ENCODE measurements around the gene METTL8. TPM values are rescaled to one million over a fixed set of nuclear protein-coding genes. Genes with fewer than 3 reads are reported as not detected.
A peak's percentile ranks its signal among the peaks of the same experiment; 100 is the strongest.

METTL8 gene
- total RNA-seq (30.5 and 31.9 TPM in 2 replicates), polyA plus RNA-seq (15.2 and 16.8 TPM in 2 replicates)

GRCh38 chr2:171433763-171434012, at the start of gene METTL8:
METTL8 (minus strand) TSS chr2:171433990; CDS start chr2:171392185, 41,805 bp downstream.
- no peaks in the 10 kb centered on the region for H3K36me3 ChIP-seq (replicated peaks; ENCODE audit: insufficient read depth, low read depth)

GRCh38 chr2:171482877-171483276, 49.1 kb upstream of the METTL8 start:
- Histone ChIP-seq H3K27ac (no peak overlapping the region), H3K9me3 (ENCODE audit: low read depth) (no peaks in the 10 kb centered on the region), H3K4me3 (no peak overlapping the region), H4K20me1 (ENCODE audit: insufficient read depth, poor library complexity, severe bottlenecking) (no peaks in the 10 kb centered on the region), H3K27me3 (no peaks in the 10 kb centered on the region), H2AFZ (no peak overlapping the region), H3K4me1 (ENCODE audit: insufficient read depth) (peaks cover 5% of the 10 kb centered on the region), H3K4me2 (no peak overlapping the region), H3K79me2 (no peaks in the 10 kb centered on the region), H3K9me2 (replicated peaks; ENCODE audit: insufficient read depth) (no peaks in the 10 kb centered on the region), H3K36me3 (replicated peaks; ENCODE audit: insufficient read depth, low read depth) (no peaks in the 10 kb centered on the region)
- no peak for TF ChIP-seq EZH2 (IDR thresholded peaks at IDR 0.05; ENCODE audit: borderline replicate concordance)
- TF ChIP-seq CTCF (IDR thresholded peaks at IDR 0.05; ENCODE audit: poor library complexity), result no peak
- TF ChIP-seq EZH2phosphoT487 (IDR thresholded peaks at IDR 0.05; ENCODE audit: low read depth, severe bottlenecking, unreplicated experiment), result no peak
- DNase-seq (ENCODE audit: low spot score), result no peak
- 81% methylated on average over 3 of the region's 3 CpGs for WGBS (ENCODE audit: low lambda C conversion rate, missing lambda C conversion rate)

More at GRCh38 chr2:171433763-171434012, at the start of gene METTL8:
- TF ChIP-seq CTCF (IDR thresholded peaks at IDR 0.05; ENCODE audit: poor library complexity) (peak; percentile 46), EZH2 (IDR thresholded peaks at IDR 0.05; ENCODE audit: borderline replicate concordance) (no peak)
- Histone ChIP-seq H3K4me1 (ENCODE audit: insufficient read depth) (peaks cover 13% of the 10 kb centered on the region), H3K9me3 (ENCODE audit: low read depth) (no peaks in the 10 kb centered on the region), H3K79me2 (peaks cover 73% of the 10 kb centered on the region), H4K20me1 (ENCODE audit: insufficient read depth, poor library complexity, severe bottlenecking) (no peaks in the 10 kb centered on the region), H2AFZ (peak within 1 kb of the TSS; percentile 93), H3K27me3 (no peaks in the 10 kb centered on the region), H3K4me3 (peak within 1 kb of the TSS; percentile 68), H3K9me2 (replicated peaks; ENCODE audit: insufficient read depth) (no peaks in the 10 kb centered on the region), H3K4me2 (peak within 1 kb of the TSS; percentile 79), H3K27ac (peak within 1 kb of the TSS; percentile 98)
- DNase-seq (ENCODE audit: low spot score), result no peak
- WGBS (ENCODE audit: low lambda C conversion rate, missing lambda C conversion rate), result 1% methylated on average over 15 of the region's 15 CpGs

- no peak for TF ChIP-seq EZH2phosphoT487 (IDR thresholded peaks at IDR 0.05; ENCODE audit: low read depth, severe bottlenecking, unreplicated experiment)
- no peak for TF ChIP-seq EZH2 (IDR thresholded peaks at IDR 0.05; ENCODE audit: borderline replicate concordance)
- no peak for TF ChIP-seq CTCF (IDR thresholded peaks at IDR 0.05; ENCODE audit: poor library complexity)
- no peaks in the 10 kb centered on the region for H3K27me3 ChIP-seq
- H3K4me2 ChIP-seq, result no peak overlapping the region
- H3K9me3 ChIP-seq (ENCODE audit: low read depth), result no peaks in the 10 kb centered on the region
- no peaks in the 10 kb centered on the region for H3K9me2 ChIP-seq (replicated peaks; ENCODE audit: insufficient read depth)
- H4K20me1 ChIP-seq (ENCODE audit: insufficient read depth, poor library complexity, severe bottlenecking), result no peaks in the 10 kb centered on the region
- no peak for DNase-seq (ENCODE audit: low spot score)
- H3K27ac ChIP-seq, result no peak overlapping the region
- no peak overlapping the region for H2AFZ ChIP-seq
- peaks cover 5% of the 10 kb centered on the region for H3K4me1 ChIP-seq (ENCODE audit: insufficient read depth)
- no peaks in the 10 kb centered on the region for H3K79me2 ChIP-seq
- H3K36me3 ChIP-seq (replicated peaks; ENCODE audit: insufficient read depth, low read depth), result no peaks in the 10 kb centered on the region
- H3K4me3 ChIP-seq, result no peak overlapping the region
These were observed 48.5 kb upstream of the METTL8 start for GRCh38 chr2:171482308-171482707.

GRCh38 chr2:171480908-171481307, 47.1 kb upstream of the METTL8 start:
- Histone ChIP-seq H3K27me3 (no peaks in the 10 kb centered on the region), H3K27ac (no peak overlapping the region), H4K20me1 (ENCODE audit: insufficient read depth, poor library complexity, severe bottlenecking) (no peaks in the 10 kb centered on the region), H3K4me2 (no peak overlapping the region), H3K36me3 (replicated peaks; ENCODE audit: insufficient read depth, low read depth) (no peaks in the 10 kb centered on the region), H3K9me2 (replicated peaks; ENCODE audit: insufficient read depth) (no peaks in the 10 kb centered on the region), H2AFZ (no peak overlapping the region), H3K4me1 (ENCODE audit: insufficient read depth) (peaks cover 5% of the 10 kb centered on the region), H3K79me2 (no peaks in the 10 kb centered on the region), H3K4me3 (no peak overlapping the region), H3K9me3 (ENCODE audit: low read depth) (no peaks in the 10 kb centered on the region)
- DNase-seq (ENCODE audit: low spot score), result no peak
- TF ChIP-seq EZH2 (IDR thresholded peaks at IDR 0.05; ENCODE audit: borderline replicate concordance) (no peak), EZH2phosphoT487 (IDR thresholded peaks at IDR 0.05; ENCODE audit: low read depth, severe bottlenecking, unreplicated experiment) (no peak), CTCF (IDR thresholded peaks at IDR 0.05; ENCODE audit: poor library complexity) (no peak)
- WGBS (ENCODE audit: low lambda C conversion rate, missing lambda C conversion rate), result 83% methylated on average over 1 of the region's 1 CpG
